HUES64 (cell line): ENCODE results near the gene ZNF792.
"Not testable (repeated sequence)": the region's sequence is repeated elsewhere in the genome, so short reads cannot be mapped to it uniquely, and the experiment has no call there.

Experiments
- H3K27ac ChIP-seq: 2 replicates; pipeline ENCODE4 v1.7.0; 2013; ENCODE audit warnings: low read depth, low read length, inconsistent platforms
- H3K27me3 ChIP-seq: 2 replicates; pipeline ENCODE4 v1.6.1; 2013; ENCODE audit warnings: mild to moderate bottlenecking, low read length; ENCODE audit not compliant: insufficient read depth
- H3K36me3 ChIP-seq: 2 replicates; pipeline ENCODE4 v1.6.1; 2013; ENCODE audit warnings: mild to moderate bottlenecking, low read length; ENCODE audit not compliant: insufficient read depth
- H3K4me1 ChIP-seq: 2 replicates; pipeline ENCODE4 v1.6.1; 2013; ENCODE audit warnings: mild to moderate bottlenecking, low read length, moderate library complexity; ENCODE audit not compliant: insufficient read depth
- H3K4me3 ChIP-seq: 2 replicates; pipeline ENCODE4 v1.5.1; 2013; ENCODE audit warnings: mild to moderate bottlenecking, low read length, moderate library complexity
- H3K9ac ChIP-seq: 2 replicates; pipeline ENCODE4 v1.6.1; 2013; ENCODE audit warnings: mild to moderate bottlenecking, low read depth, low read length
- H3K9me3 ChIP-seq: 2 replicates; pipeline ENCODE4 v1.6.1; 2013; ENCODE audit warnings: low read depth, low read length; ENCODE audit not compliant: insufficient read depth
- WGBS: fragments of 150-250, 120-280 bp; methylation state at CpG from one replicate; pipeline ENCODE4 v1.1.7; 2013; ENCODE audit warnings: missing lambda C conversion rate; 5-methylcytosine and 5-hydroxymethylcytosine counted together

ZNF792 gene

DNA sequence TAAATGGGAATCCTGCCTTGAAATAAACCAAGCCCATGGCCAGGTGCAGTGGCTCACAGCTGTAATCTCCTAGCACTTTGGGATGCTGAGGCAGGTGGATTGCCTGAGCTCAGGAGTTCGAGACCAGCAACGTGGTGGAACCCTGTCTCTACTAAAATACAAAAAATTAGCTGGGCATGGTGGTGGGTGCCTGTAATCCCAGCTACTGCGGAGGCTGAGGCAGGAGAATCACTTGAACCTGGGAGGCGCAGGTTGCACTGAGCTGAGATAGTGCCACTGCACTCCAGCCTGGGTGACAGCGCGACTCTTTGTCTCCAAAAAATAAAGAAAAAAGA, 41.9 kb upstream of the ZNF792 start:
- not testable (repeated sequence) for H3K27me3 ChIP-seq, H3K4me3 ChIP-seq, H3K9me3 ChIP-seq, H3K9ac ChIP-seq, H3K27ac ChIP-seq
- Histone ChIP-seq H3K36me3 (peaks cover 75% of the 10 kb centered on the region), H3K4me1 (peaks cover 26% of the 10 kb centered on the region)
- WGBS: 95% methylated on average over 6 of the region's 6 CpGs

DNA sequence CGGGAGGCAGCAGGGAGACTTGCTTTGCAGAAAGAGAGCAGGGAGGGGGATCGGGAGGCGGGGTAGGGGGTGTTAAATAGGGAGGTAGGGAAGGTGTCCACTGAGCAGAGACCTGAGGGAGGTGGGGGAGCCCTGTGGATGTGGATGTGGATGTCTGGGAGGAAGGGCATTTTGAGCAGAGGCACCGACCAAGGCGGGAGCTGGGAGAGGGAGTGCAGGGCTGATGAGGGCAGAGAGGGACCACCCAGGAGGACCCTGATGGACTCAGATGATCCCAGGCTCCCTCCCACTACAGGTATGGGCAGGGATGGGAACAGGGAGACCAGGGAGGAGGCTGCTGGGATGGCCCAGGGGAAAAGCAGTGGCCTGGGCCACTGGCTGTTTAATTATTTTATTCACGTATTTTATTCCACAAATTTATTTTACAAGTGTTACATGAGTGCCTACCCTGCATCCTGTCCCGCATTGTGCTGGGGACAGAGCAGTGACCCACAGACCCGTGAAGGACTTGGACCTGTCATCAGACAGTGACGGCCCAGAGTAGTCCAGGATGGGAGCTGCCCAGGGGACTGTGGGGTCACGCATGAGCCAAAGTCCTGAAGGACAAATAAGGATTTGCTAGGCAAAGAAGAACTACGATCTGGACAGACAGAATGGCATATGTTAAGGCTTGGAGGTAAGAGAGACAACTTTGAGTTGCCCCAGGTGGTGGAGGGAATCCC, 41.4 kb upstream of the ZNF792 start:
- no peaks in the 10 kb centered on the region for H3K9me3 ChIP-seq
- peaks cover 69% of the 10 kb centered on the region for H3K36me3 ChIP-seq
- 93% methylated on average over 11 of the region's 11 CpGs for WGBS
- H3K4me3 ChIP-seq: no peak overlapping the region
- H3K27me3 ChIP-seq: no peaks in the 10 kb centered on the region
- peaks cover 26% of the 10 kb centered on the region for H3K4me1 ChIP-seq
- H3K27ac ChIP-seq: no peak overlapping the region
- no peak overlapping the region for H3K9ac ChIP-seq

DNA sequence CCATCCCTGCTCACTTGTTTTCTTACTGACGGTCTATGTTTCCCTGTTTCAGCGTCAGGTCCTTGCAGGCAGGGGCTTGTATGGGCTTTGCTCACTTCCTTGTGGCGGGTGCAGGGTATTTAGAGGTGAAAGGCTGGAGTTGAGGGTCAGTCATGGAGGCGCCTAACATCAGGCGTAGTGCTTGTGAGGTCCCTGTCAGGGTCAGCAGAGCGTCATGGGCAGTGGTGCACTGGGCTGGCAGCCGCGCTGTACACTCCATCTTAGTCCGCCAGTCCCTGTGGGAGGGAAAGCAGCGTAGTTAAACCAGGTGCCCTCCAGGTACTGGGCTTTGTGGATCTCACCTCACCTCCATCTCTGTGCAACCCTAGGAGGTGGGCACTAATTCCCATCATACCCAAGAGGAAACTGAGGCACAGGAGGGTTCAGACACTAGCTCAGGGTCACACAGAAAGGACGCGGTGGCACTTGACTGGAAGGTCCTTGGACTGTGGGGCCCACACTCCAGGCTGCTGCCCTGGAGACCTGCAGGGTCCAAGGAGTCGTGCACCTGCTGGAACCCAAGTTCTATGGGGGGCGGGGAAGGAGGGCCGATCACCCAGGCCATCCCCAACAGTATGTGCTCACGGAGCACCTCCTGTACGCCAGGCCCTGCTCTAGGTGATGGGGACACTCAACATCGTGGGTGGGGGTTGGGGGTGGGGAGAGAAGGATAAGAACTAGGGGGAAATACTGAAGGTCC, 40.7 kb upstream of the ZNF792 start:
- Histone ChIP-seq H3K4me3 (no peak overlapping the region), H3K27ac (no peak overlapping the region), H3K36me3 (peaks cover 62% of the 10 kb centered on the region), H3K27me3 (no peaks in the 10 kb centered on the region), H3K4me1 (peaks cover 26% of the 10 kb centered on the region), H3K9me3 (no peaks in the 10 kb centered on the region), H3K9ac (no peak overlapping the region)
- WGBS: 94% methylated on average over 18 of the region's 18 CpGs

DNA sequence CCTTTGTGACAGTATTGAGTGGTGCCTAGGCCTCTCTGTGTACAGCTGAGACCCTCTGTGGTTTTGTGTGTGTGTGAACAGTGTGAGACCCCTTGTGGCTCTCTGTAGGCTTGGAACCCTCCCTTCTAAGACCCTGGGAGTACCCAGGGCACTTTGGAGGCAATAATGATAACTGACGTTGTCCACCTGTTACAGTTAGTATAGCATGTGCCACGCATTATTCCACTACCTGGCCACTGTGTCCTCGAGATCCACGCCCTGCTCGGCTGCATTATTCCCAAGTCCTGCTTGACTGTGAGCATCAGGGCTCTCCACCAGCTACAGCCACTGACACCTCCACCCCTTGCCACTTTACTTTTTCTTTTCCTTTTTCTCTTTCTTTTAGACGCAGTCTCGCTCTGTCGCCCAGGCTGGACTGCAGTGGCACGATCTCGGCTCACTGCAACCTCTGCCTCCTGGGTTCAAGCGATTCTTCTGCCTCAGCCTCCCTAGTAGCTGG, 38.1 kb upstream of the ZNF792 start:
- Histone ChIP-seq H3K27ac (no peak overlapping the region), H3K9ac (no peak overlapping the region), H3K9me3 (no peaks in the 10 kb centered on the region), H3K4me3 (peak overlapping the region; percentile 84), H3K36me3 (peaks cover 40% of the 10 kb centered on the region), H3K4me1 (peaks cover 38% of the 10 kb centered on the region), H3K27me3 (no peaks in the 10 kb centered on the region)
- WGBS: 92% methylated on average over 11 of the region's 11 CpGs

GRCh38 chr19:35000647-35001501, 36.8 kb upstream of the ZNF792 start:
- WGBS: 4% methylated on average over 46 of the region's 46 CpGs
- Histone ChIP-seq H3K27me3 (no peaks in the 10 kb centered on the region), H3K36me3 (peaks cover 28% of the 10 kb centered on the region), H3K27ac (peak overlapping the region; percentile 97), H3K9ac (peak overlapping the region; percentile 84), H3K4me1 (peaks cover 44% of the 10 kb centered on the region), H3K9me3 (no peaks in the 10 kb centered on the region), H3K4me3 (peak overlapping the region; percentile 84)

DNA sequence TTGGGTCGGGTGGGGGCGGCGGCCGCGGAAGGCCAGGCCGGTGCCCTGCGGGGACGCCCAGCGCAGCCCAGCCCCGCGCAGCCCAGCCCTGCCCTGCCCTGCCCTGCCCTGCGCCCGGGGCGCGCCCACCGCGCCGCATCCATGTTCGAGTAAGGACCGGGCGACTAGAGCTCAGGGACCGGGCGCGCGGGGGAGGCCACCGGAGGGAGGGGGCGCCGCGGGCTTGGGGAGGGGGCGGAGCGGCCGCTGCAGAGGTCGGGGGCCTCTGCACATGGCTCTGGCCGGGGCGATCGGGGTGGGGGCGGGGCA, 36.3 kb upstream of the ZNF792 start:
- Histone ChIP-seq H3K4me3 (peak overlapping the region; percentile 84), H3K27ac (peak overlapping the region; percentile 97; the same call in 1 of the 2 replicates), H3K36me3 (peaks cover 23% of the 10 kb centered on the region), H3K9me3 (no peaks in the 10 kb centered on the region), H3K4me1 (peaks cover 44% of the 10 kb centered on the region), H3K9ac (peak overlapping the region; percentile 85), H3K27me3 (no peaks in the 10 kb centered on the region)
- under 1% methylated on average over 37 of the region's 37 CpGs for WGBS

- Histone ChIP-seq H3K27ac (peak within 1 kb of the TSS; percentile 97), H3K36me3 (peaks cover 19% of the 10 kb centered on the region), H3K27me3 (no peaks in the 10 kb centered on the region), H3K4me3 (peak within 1 kb of the TSS; percentile 84), H3K9me3 (no peaks in the 10 kb centered on the region), H3K4me1 (peaks cover 42% of the 10 kb centered on the region), H3K9ac (peak within 1 kb of the TSS; percentile 85)
- 1% methylated on average over 41 of the region's 45 CpGs for WGBS
These were observed 35.7 kb upstream of the ZNF792 start, which contains the start of gene GRAMD1A for GRCh38 chr19:34999498-35000337. GRAMD1A (plus strand) TSS chr19:35000323; CDS start chr19:35000479, 156 bp downstream.

DNA sequence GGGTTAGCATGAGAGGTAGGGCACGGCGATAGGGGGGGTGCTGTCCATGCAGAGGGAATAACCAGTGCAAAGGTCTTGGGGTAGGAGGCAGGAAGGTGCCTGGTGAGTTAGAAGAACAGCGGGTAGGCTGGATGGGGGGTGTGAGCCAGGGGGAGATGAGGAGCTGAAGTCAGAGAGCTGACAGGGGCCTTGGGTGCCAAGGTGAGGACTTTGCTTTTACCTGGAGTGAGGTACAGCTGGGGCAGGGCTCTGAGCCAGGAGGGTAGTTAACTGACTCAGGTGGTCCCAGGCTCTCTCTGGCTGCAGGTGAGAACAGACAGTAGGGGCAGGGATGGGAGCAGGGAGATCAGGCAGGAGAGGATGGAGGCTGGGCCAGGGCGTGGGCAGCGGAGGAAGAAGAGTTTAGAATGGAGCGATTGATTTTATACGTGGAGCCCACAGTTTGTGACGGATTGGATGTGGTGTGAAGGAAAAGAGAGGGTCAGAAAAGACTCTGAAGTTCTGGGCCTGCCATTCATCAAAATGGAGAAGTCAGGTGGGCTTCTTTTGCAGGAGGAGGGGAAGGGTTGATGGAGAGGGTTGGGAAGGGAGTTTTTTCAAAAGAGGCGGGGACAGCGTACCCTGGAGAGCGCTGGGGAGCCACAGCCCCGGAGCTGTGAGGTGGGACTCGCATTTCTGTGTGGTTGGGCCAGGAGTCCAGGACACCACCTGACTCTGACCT, 34.9 kb upstream of the ZNF792 start:
- Histone ChIP-seq H3K4me1 (peaks cover 38% of the 10 kb centered on the region), H3K9ac (peak overlapping the region; percentile 85), H3K27ac (peak overlapping the region; percentile 97; the same call in 1 of the 2 replicates), H3K27me3 (no peaks in the 10 kb centered on the region), H3K9me3 (no peaks in the 10 kb centered on the region), H3K4me3 (peak overlapping the region; percentile 84), H3K36me3 (peaks cover 11% of the 10 kb centered on the region)
- 27% methylated on average over 13 of the region's 13 CpGs for WGBS

- H3K4me3 ChIP-seq, H3K27ac ChIP-seq: not testable (repeated sequence)
- peaks cover 33% of the 10 kb centered on the region for H3K4me1 ChIP-seq
These were observed 34.2 kb upstream of the ZNF792 start for GRCh38 chr19:34998224-34998623.

GRCh38 chr19:34997071-34997617, 33.1 kb upstream of the ZNF792 start:
- H3K4me1 ChIP-seq: peaks cover 27% of the 10 kb centered on the region
- 55% methylated on average over 8 of the region's 8 CpGs for WGBS

More at GRCh38 chr19:34998224-34998623, 34.2 kb upstream of the ZNF792 start:
- WGBS: 99% methylated on average over 4 of the region's 7 CpGs
- not testable (repeated sequence) for H3K9me3 ChIP-seq, H3K27me3 ChIP-seq, H3K9ac ChIP-seq
- peaks cover 10% of the 10 kb centered on the region for H3K36me3 ChIP-seq

More at GRCh38 chr19:34997071-34997617, 33.1 kb upstream of the ZNF792 start:
- Histone ChIP-seq H3K27me3 (no peaks in the 10 kb centered on the region), H3K9me3 (no peaks in the 10 kb centered on the region), H3K36me3 (peaks cover 5% of the 10 kb centered on the region), H3K9ac (no peak overlapping the region), H3K27ac (peak overlapping the region; percentile 42), H3K4me3 (no peak overlapping the region)
